ENCODE measurements around the gene SAGE1.

The SAGE1 gene

GRCh38 chrX:135927897-135928296, 34.4 kb downstream of the SAGE1 start:
- Histone ChIP-seq H3K4me3 (ENCODE audit: low read length) (no peak overlapping the region), H3K27me3 (ENCODE audit: control insufficient read depth, insufficient read depth, low read length) (no peaks in the 10 kb centered on the region), H3K9me3 (ENCODE audit: control insufficient read depth, low read depth, low read length) (peaks cover 13% of the 10 kb centered on the region), H3K27ac (ENCODE audit: low read length) (no peak overlapping the region), H3K9ac (ENCODE audit: low read length) (no peak overlapping the region), H3K36me3 (ENCODE audit: control insufficient read depth, low read depth, low read length) (no peaks in the 10 kb centered on the region), H3K4me1 (ENCODE audit: control insufficient read depth, low read depth, low read length) (no peaks in the 10 kb centered on the region)

- H3K9me3 ChIP-seq (ENCODE audit: control insufficient read depth, low read depth, low read length), result peaks cover 6% of the 10 kb centered on the region
- no peaks in the 10 kb centered on the region for H3K4me1 ChIP-seq (ENCODE audit: control insufficient read depth, low read depth, low read length)
- H3K4me3 ChIP-seq (ENCODE audit: low read length), result no peak overlapping the region
- no peak overlapping the region for H3K27ac ChIP-seq (ENCODE audit: low read length)
- H3K36me3 ChIP-seq (ENCODE audit: control insufficient read depth, low read depth, low read length), result no peaks in the 10 kb centered on the region
- H3K9ac ChIP-seq (ENCODE audit: low read length), result no peak overlapping the region
- H3K27me3 ChIP-seq (ENCODE audit: control insufficient read depth, insufficient read depth, low read length), result no peaks in the 10 kb centered on the region
Measured at GRCh38 chrX:135931644-135932487, 38.4 kb downstream of the SAGE1 start.

- Histone ChIP-seq H3K9ac (ENCODE audit: low read length) (no peak overlapping the region), H3K4me3 (ENCODE audit: low read length) (no peak overlapping the region), H3K4me1 (ENCODE audit: control insufficient read depth, low read depth, low read length) (no peaks in the 10 kb centered on the region), H3K36me3 (ENCODE audit: control insufficient read depth, low read depth, low read length) (no peaks in the 10 kb centered on the region), H3K9me3 (ENCODE audit: control insufficient read depth, low read depth, low read length) (peaks cover 16% of the 10 kb centered on the region), H3K27me3 (ENCODE audit: control insufficient read depth, insufficient read depth, low read length) (no peaks in the 10 kb centered on the region), H3K27ac (ENCODE audit: low read length) (no peak overlapping the region)
Measured at GRCh38 chrX:135944486-135944885, 51.0 kb downstream of the SAGE1 start.

- no peak overlapping the region for H3K9ac ChIP-seq (ENCODE audit: low read length)
- H3K9me3 ChIP-seq (ENCODE audit: control insufficient read depth, low read depth, low read length), result peaks cover 17% of the 10 kb centered on the region
- no peaks in the 10 kb centered on the region for H3K27me3 ChIP-seq (ENCODE audit: control insufficient read depth, insufficient read depth, low read length)
- H3K4me3 ChIP-seq (ENCODE audit: low read length), result no peak overlapping the region
- no peaks in the 10 kb centered on the region for H3K36me3 ChIP-seq (ENCODE audit: control insufficient read depth, low read depth, low read length)
- H3K27ac ChIP-seq (ENCODE audit: low read length), result no peak overlapping the region
- no peaks in the 10 kb centered on the region for H3K4me1 ChIP-seq (ENCODE audit: control insufficient read depth, low read depth, low read length)
Measured at GRCh38 chrX:135951291-135951690, 57.8 kb downstream of the SAGE1 start.
